Neuronal stem cell (in vitro differentiated cells): ENCODE results near the gene DNAH17.
"Not testable (repeated sequence)": the region's sequence is repeated elsewhere in the genome, so short reads cannot be mapped to it uniquely, and the experiment has no call there.

Source experiments
- DNase-seq: peaks from one replicate; pipeline ENCODE4 v3.0.0-alpha.2; 2013; ENCODE audit warnings: low spot score
- H2AFZ ChIP-seq: one replicate; pipeline ENCODE4 v1.6.1; 2013; ENCODE audit warnings: mild to moderate bottlenecking, low read length, inconsistent platforms
- H2AK5ac ChIP-seq: 2 replicates; pipeline ENCODE4 v1.6.1; 2013; ENCODE audit warnings: low read depth, mild to moderate bottlenecking, inconsistent platforms, low read length, moderate library complexity, mixed read lengths
- H2BK120ac ChIP-seq: 2 replicates; pipeline ENCODE4 v1.6.1; 2013; ENCODE audit warnings: low read depth, mild to moderate bottlenecking, inconsistent platforms, low read length, moderate library complexity, mixed read lengths
- H2BK12ac ChIP-seq: one replicate; pipeline ENCODE4 v1.6.1; 2013; ENCODE audit warnings: low read length, inconsistent platforms
- H2BK15ac ChIP-seq: 2 replicates; pipeline ENCODE4 v1.6.1; 2013; ENCODE audit warnings: mild to moderate bottlenecking, low read length, inconsistent platforms, mixed read lengths
- H2BK5ac ChIP-seq: one replicate; pipeline ENCODE4 v1.6.1; 2013; ENCODE audit warnings: inconsistent platforms, mild to moderate bottlenecking, low read length, moderate library complexity
- H3K14ac ChIP-seq: one replicate; pipeline ENCODE4 v1.6.1; 2013; ENCODE audit warnings: low read length, inconsistent platforms
- H3K18ac ChIP-seq: 2 replicates; pipeline ENCODE4 v1.6.1; 2013; ENCODE audit warnings: low read length, inconsistent platforms
- H3K23ac ChIP-seq: 2 replicates; pipeline ENCODE4 v1.6.1; 2013; ENCODE audit warnings: low read depth, mild to moderate bottlenecking, mixed read lengths, low read length, inconsistent platforms; ENCODE audit not compliant: poor library complexity
- H3K27ac ChIP-seq: replicated peaks from 3 replicates; pipeline ENCODE4 v1.5.1; 2013; ENCODE audit warnings: low read length, inconsistent platforms
- H3K27me3 ChIP-seq, 3 experiments: 2 replicates each; pipeline ENCODE4 v1.6.1; 2013; ENCODE audit warnings: low read length in 3 of 3, mild to moderate bottlenecking in 2 of 3, inconsistent platforms in 1 of 3, low read depth in 1 of 3, mixed read lengths in 1 of 3, moderate library complexity in 1 of 3; ENCODE audit not compliant: control insufficient read depth in 3 of 3, insufficient read depth in 3 of 3
- H3K36me3 ChIP-seq, 2 donors: replicated peaks in 1 of 2; 2 replicates each; pipeline ENCODE4 v1.6.1; 2013; ENCODE audit warnings: low read length in 2 of 2; ENCODE audit not compliant: control insufficient read depth in 2 of 2, insufficient read depth in 2 of 2
- H3K4ac ChIP-seq: 2 replicates; pipeline ENCODE4 v1.6.1; 2013; ENCODE audit warnings: inconsistent platforms, mild to moderate bottlenecking, low read length, moderate library complexity
- H3K4me1 ChIP-seq, 2 donors: 1 replicate in 1 of 2; 2 replicates in 1 of 2; pipeline ENCODE4 v1.6.1; 2013; ENCODE audit warnings: low read length in 2 of 2, low read depth in 1 of 2; ENCODE audit not compliant: control insufficient read depth in 2 of 2, insufficient read depth in 1 of 2
- H3K4me2 ChIP-seq: one replicate; pipeline ENCODE4 v1.6.1; 2013; ENCODE audit warnings: mild to moderate bottlenecking, low read length, inconsistent platforms; ENCODE audit not compliant: insufficient read depth, poor library complexity, severe bottlenecking
- H3K4me3 ChIP-seq, 2 donors: 2 replicates each; pipeline ENCODE4 v1.5.1; 2013; ENCODE audit warnings: low read length in 2 of 2, mild to moderate bottlenecking in 2 of 2, inconsistent platforms in 1 of 2, moderate library complexity in 1 of 2
- H3K79me1 ChIP-seq: one replicate; pipeline ENCODE4 v1.6.1; 2013; ENCODE audit warnings: low read depth, mild to moderate bottlenecking, inconsistent platforms, low read length, moderate library complexity
- H3K9ac ChIP-seq: one replicate; pipeline ENCODE4 v1.6.1; 2013; ENCODE audit warnings: mild to moderate bottlenecking, low read depth, low read length, inconsistent platforms; ENCODE audit not compliant: poor library complexity
- H3K9me3 ChIP-seq, 2 donors: replicated peaks in 1 of 2; 2 replicates each; pipeline versions ENCODE3 to v1.6.1; 2013; ENCODE audit warnings: low read length in 2 of 2, mild to moderate bottlenecking in 2 of 2, inconsistent platforms in 1 of 2, low read depth in 1 of 2, mixed read lengths in 1 of 2, moderate library complexity in 1 of 2; ENCODE audit not compliant: control insufficient read depth in 2 of 2, insufficient read depth in 1 of 2
- H4K8ac ChIP-seq: one replicate; pipeline ENCODE4 v1.6.1; 2013; ENCODE audit warnings: low read depth, mild to moderate bottlenecking, inconsistent platforms, low read length, moderate library complexity
- H4K91ac ChIP-seq: one replicate; pipeline ENCODE4 v1.6.1; 2013; ENCODE audit warnings: low read length, low read depth, mild to moderate bottlenecking, inconsistent platforms; ENCODE audit not compliant: poor library complexity
- WGBS, 2 donors: extraction: QIAGEN DNeasy Blood & Tissue Kit; methylation state at CpG; one replicate each; pipeline ENCODE4 v1.1.7; 2013; ENCODE audit warnings: missing lambda C conversion rate in 2 of 2, mixed read lengths in 1 of 2; ENCODE audit not compliant: insufficient read length in 2 of 2, insufficient replicate concordance in 1 of 2; ENCODE audit errors: extremely low coverage in 2 of 2; 5-methylcytosine and 5-hydroxymethylcytosine counted together

DNAH17 gene

DNA sequence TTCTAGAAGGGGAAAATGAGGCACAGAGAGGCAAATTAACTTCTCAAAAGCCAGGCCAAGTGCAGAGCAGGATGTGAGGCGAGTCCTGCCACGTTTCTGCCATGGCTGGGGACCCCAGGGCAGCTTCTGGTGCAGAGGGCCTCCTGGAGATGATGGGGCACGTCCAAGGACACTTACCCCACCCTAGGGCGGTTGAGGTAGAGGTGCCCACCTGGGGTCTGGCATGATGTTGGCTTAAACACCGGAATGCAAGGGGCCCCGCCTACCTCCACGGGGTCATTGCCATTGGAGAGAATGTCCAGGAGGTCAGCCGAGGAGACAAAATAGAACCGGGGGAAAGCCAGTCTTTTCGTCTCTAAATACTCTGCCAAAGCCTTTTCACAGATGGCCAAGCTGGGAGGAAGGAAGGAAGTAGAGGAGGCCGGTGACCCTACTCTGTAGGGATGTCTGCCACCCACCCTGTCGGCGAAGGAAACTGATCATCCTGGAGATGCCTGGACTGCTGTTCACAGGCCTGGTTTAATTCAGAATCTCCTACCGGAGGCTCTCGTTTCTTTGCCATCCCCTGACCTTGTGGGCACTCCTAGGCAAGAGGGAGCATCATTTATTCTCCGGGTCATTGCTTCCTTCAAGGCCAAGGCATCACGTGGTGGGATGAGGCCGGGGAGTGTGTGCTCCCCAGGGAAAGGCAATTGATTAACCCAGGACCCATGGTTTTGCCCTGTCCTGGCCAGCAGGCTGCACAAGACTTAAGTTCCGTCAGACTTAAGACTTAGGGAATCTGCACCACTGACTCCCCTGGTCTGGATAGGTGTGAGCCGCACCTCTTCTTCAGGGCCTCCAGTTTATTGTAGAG, 70.5 kb downstream of the DNAH17 start:
- H3K9me3 ChIP-seq, result no peaks in the 10 kb centered on the region
- H2BK12ac ChIP-seq, result no peak overlapping the region
- H2BK15ac ChIP-seq, result no peak overlapping the region
- H3K4me2 ChIP-seq, result no peak overlapping the region
- no peak overlapping the region for H3K23ac ChIP-seq
- no peak for DNase-seq
- H4K8ac ChIP-seq, result no peak overlapping the region
- H3K9ac ChIP-seq, result no peak overlapping the region
- no peak overlapping the region for H3K4me3 ChIP-seq
- no peak overlapping the region for H3K27ac ChIP-seq
- H3K36me3 ChIP-seq, result no peaks in the 10 kb centered on the region
- no peak overlapping the region for H4K91ac ChIP-seq
- no peak overlapping the region for H2BK120ac ChIP-seq
- H3K4me1 ChIP-seq, result no peaks in the 10 kb centered on the region
- no peak overlapping the region for H3K4ac ChIP-seq
- no peak overlapping the region for H2AK5ac ChIP-seq
- no peak overlapping the region for H3K14ac ChIP-seq
- no peak overlapping the region for H3K18ac ChIP-seq
- H3K79me1 ChIP-seq, result no peaks in the 10 kb centered on the region
- no CpG with 5 or more reads among the region's 20 CpGs for WGBS, 2 donors
- H2AFZ ChIP-seq, result no peak overlapping the region
- peaks cover 0 to 7% (median 0%) of the 10 kb centered on the region in 3 experiments for H3K27me3 ChIP-seq
- H2BK5ac ChIP-seq, result no peak overlapping the region

DNA sequence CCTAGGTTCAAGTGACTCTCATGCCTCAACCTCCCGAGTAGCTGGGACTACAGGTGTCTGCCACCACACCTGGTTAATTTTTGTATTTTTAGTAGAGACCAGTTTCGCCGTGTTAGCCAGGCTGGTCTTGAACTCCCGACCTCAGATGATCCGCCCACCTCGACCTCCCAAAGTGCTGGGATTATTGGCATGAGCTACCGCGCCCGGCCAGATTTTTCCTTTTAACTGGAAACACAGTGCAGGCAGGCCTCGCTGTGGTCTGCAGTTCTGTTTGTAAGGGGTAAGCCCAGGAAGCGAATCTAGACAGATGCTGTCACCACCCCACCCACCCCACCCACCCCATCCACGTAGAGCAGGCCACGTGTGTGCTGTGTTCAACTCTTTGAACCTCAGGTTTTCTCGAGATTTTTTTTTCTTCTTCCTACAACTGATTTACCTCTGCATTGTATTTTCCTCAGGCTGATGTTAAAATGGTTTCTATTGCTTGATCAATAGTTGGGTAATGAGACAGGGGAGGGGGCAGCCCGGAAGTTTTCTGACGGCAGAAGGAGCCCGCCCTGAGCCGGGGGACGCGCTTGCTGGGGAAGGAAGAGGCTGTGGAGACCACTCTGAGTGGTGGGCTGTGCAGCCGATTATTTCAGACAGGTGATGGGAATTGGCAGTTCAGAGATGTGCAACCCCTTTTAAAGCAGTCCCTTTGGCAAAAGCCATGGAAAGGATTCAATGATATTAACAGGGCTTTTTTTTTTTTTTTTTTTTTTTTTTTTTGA, 72.9 kb downstream of the DNAH17 start:
- Histone ChIP-seq H3K4ac (no peak overlapping the region), H2AFZ (no peak overlapping the region), H3K4me1 (no peaks in the 10 kb centered on the region), H3K23ac (no peak overlapping the region), H3K79me1 (no peaks in the 10 kb centered on the region), H3K18ac (no peak overlapping the region), H2BK120ac (no peak overlapping the region), H2BK5ac (peak overlapping the region; percentile 24), H3K9ac (no peak overlapping the region), H3K36me3 (no peaks in the 10 kb centered on the region), H2AK5ac (no peak overlapping the region), H3K4me3 (no peak overlapping the region), H3K9me3 (no peaks in the 10 kb centered on the region), H2BK12ac (no peak overlapping the region), H3K14ac (no peak overlapping the region), H3K4me2 (no peak overlapping the region), H4K8ac (no peak overlapping the region), H2BK15ac (no peak overlapping the region), H4K91ac (no peak overlapping the region), H3K27me3 (peaks cover 0 to 16% (median 2%) of the 10 kb centered on the region in 3 experiments), H3K27ac (no peak overlapping the region)
- no CpG with 5 or more reads among the region's 21 CpGs for WGBS, 2 donors
- DNase-seq, result no peak

DNA sequence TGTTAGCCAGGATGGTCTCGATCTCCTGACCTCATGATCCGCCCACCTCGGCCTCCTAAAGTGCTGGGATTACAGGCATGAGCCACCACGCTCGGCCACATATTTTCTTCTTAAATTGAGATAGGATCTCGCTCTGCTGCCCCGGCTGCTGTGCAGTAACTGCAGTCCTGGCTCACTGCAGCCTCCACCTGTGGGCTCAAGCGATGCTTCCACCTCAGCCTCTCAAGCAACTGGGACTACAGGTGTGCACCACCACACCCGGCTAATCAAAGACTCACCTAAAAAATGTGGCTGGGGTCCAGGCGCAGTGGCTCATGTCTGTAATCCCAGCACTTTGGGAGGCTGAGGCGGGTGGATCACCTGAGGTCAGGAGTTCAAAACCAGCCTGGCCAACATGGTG, 73.8 kb downstream of the DNAH17 start:
- H2BK15ac ChIP-seq, H3K23ac ChIP-seq, DNase-seq, H4K8ac ChIP-seq, H2AFZ ChIP-seq, H3K9me3 ChIP-seq, H3K4me2 ChIP-seq, H3K79me1 ChIP-seq, H2AK5ac ChIP-seq, H2BK12ac ChIP-seq, H3K4ac ChIP-seq, H2BK5ac ChIP-seq, H3K27ac ChIP-seq, H3K18ac ChIP-seq, H4K91ac ChIP-seq, H3K14ac ChIP-seq, H3K4me1 ChIP-seq, H3K9ac ChIP-seq, H3K4me3 ChIP-seq, H2BK120ac ChIP-seq, H3K36me3 ChIP-seq: not testable (repeated sequence)
- peaks cover 0 to 26% (median 2%) of the 10 kb centered on the region in 3 experiments for H3K27me3 ChIP-seq
- no CpG with 5 or more reads among the region's 11 CpGs for WGBS, 2 donors

DNA sequence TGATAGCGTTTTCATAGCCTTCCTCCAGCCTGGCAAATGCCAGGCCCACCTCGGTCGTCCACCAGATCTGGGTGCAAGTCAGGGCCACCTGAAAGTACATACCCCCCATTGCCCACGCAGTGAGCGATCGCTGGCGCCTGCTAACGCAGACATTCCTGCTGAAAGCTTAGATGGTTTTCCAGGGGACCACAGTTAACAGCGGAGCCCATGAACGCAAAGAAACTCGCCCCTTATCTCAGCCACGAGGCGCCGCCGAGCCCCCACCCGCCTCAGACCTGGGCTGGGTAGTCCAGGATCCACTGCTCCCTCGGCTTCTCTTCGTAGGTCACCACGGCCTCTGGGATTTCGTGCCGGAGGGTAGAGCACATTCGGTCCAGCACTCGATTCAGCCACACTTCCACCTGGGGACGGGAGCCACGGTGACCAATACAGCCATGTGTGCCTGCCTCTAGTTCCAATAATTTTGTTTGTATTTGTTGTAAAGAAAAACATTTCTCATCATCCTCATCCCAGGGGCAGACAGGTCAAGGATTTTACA, 74.5 kb downstream of the DNAH17 start:
- H3K4me2 ChIP-seq, result no peak overlapping the region
- no peaks in the 10 kb centered on the region for H3K36me3 ChIP-seq
- no peak overlapping the region for H2BK120ac ChIP-seq
- no peak overlapping the region for H2BK5ac ChIP-seq
- H2AFZ ChIP-seq, result no peak overlapping the region
- H3K23ac ChIP-seq, result no peak overlapping the region
- H3K9me3 ChIP-seq, result no peaks in the 10 kb centered on the region
- no peak overlapping the region for H3K27ac ChIP-seq
- DNase-seq, result no peak
- H4K8ac ChIP-seq, result no peak overlapping the region
- H2AK5ac ChIP-seq, result no peak overlapping the region
- H3K9ac ChIP-seq, result no peak overlapping the region
- H2BK12ac ChIP-seq, result no peak overlapping the region
- H2BK15ac ChIP-seq, result no peak overlapping the region
- H3K4me1 ChIP-seq, result peaks cover 0 to 1% of the 10 kb centered on the region in 2 donors
- no peak overlapping the region for H3K4me3 ChIP-seq
- H3K14ac ChIP-seq, result no peak overlapping the region
- peaks cover 0 to 25% (median 2%) of the 10 kb centered on the region in 3 experiments for H3K27me3 ChIP-seq
- no peak overlapping the region for H3K4ac ChIP-seq
- no peak overlapping the region for H4K91ac ChIP-seq
- WGBS, 2 donors, result no CpG with 5 or more reads among the region's 25 CpGs
- H3K18ac ChIP-seq, result no peak overlapping the region
- no peaks in the 10 kb centered on the region for H3K79me1 ChIP-seq
